ACHN (cell line): ENCODE measurements around the gene GPR78.
"Not testable (repeated sequence)": the region's sequence is repeated elsewhere in the genome, so short reads cannot be mapped to it uniquely, and the experiment has no call there.

Experiments
- DNase-seq: peaks from one replicate; pipeline ENCODE4 v3.0.0-alpha.2; 2015
- in situ Hi-C: cut with HindIII; loops from 2 replicates; pipeline ENCODE4 v1.10.0; 2017; ENCODE audit warnings: low sequenced_read_pairs, low pct_ligation_motif_present, low pct_unique_long_range_greater_than_20kb

Gene GPR78

DNA sequence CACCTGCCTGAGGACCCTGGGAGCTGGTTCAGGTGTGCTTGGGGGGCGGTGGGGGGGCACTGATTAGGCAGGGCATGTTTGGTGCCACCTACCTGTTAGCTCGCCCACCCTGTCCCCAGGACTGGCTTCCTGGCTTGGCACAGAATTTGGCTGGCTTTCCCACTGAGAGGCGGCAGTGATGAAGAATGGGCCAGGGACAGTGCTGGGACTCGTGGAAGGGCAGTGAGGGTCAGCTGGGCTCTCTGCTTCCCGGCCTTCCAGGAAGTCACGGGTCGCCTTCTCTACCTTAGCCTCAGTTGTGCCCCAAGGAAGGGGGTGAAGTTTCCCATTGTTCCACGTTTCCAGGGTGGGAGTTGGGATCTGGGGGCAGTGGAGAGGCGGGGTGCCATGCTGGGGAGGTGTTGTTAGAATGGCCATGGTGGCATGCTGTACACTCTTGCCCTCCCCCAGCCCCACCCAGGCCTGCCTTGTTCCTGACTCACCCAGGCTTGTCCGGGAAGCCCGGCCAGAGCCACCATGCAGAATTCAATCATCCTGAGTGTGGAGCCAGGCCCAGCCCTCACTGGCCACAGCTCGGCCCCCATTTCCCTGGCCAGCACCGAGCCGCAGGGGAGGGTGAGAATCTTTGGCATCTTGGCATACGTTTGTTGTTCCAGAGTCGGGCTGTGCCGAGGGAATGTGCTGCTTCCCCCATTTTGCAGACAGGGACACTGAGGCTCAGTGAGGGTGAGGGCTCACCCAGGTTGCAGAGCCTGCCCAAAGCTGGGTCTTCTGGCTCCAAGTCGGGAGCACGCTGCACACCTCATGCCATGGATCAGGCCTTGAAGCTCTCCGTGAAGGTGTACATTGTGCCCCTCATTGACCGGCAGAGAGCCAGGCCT lies 21.9 kb upstream of the GPR78 start:
- DNase-seq = no peak
- in situ Hi-C loops = no loop called here

DNA sequence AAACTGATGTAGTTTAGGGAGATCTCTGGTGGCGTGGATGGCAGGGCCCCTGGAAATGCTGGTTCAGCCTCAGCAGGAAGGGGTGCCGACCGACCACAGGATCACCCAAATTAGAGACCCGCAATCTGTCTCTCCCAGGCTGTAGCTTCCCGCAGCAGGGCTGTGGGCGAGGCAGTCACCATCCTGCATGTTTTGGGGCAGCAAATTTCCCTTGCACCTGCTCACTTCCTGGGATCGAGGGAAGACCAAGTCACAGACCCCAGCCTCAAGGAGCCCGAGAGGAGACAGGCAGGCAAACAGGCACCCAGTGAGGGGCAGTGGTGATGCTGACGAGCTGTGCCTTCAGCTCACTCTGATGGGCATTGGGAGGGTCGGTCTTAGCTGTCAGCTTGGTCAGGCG lies 21.2 kb upstream of the GPR78 start:
- no peak for DNase-seq
- in situ Hi-C loops = no loop called here

DNA sequence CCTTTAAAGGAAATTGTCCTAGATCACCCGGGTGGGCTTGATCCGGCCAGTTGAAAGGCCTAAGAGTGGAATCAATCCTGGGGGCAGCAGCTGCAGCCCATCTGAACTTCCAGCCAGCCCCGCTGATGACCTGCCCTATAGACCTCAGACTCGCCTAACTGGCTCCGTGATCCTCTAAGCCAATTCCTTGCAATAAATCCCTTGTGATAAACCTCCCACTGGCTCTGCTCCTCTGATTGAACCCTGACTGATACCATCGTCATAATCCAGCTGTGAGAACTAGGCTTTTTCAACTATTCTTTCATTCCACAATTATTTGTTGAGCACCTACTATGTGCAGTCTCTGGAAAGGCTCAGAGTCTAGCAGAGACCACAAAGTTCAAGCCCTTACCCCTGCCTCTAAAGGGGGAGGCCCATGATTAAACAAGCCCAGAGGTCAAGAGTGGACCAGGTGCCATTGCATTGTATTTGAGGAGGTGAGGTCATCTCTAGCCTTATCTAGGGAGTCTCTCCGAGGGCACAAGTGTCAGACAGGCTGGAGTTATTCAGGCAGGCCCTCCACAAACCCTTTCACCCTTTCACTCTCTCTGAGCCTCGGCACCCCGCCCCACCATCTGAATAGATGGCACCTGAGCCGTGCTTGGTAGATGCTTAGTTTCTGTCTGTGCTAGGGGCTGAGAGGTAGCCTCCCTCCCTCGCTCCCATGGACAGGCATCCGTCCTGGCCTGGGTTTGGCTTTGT lies 20.5 kb upstream of the GPR78 start:
- no peak for DNase-seq
- in situ Hi-C loops = no loop called here

DNA sequence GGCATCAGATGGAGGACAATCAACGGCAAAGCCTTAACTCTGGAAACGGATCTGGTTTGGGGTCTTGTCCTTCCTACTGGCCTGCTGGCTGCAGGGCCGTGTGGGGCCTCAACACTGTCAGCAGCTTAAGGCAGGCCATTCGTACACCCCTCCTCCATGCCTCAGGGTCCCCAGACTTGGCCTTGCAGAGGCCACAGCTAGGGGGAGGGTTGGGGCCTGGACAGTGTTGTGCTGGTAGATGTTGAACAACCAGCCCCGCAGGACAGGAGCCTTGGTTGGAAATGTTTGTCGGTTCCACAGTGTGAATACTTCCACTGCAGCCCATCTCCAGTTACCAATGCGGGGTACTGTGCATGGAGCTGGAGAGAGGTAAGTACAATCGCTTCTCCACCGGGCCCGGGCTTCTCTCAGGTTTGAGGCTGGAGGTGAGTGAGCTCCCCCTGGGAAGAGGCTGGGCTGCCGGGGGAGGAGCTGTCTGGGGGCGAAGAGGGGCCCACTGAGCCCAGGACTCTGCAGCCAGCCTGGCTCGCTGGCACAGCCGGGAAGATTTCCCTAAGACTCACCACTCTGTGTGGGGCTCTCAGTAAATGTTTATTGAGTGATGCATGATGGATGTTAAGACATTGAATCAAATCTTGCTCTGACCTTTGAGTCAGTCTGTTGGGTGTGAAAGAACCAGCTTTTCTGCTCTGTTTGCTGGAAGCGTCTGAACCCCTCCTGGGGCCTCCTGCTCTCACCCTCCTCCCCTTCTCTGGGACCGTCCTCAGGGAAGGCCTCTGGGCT lies 19.7 kb upstream of the GPR78 start:
- in situ Hi-C loops = no loop called here
- no peak for DNase-seq

DNA sequence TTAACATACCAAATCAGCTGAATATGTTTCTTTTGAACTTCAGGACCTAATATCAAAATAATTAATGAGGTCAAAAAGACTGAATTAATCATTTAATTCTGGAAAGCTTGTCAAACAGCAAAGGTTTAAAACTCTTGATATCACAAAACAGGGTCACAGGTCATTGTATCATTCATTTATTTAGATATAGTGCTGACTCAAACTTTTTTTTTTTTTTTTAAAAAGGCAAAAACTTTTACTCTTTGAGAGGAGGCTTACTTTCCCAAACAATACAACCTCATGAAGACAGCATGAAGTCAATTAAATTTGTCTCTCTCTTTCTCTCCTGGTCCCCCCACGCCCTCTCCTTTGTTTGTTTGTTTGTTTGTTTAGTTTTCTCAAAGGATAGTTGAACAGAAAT lies 15.6 kb upstream of the GPR78 start:
- in situ Hi-C loops = no loop called here
- no peak for DNase-seq

DNA sequence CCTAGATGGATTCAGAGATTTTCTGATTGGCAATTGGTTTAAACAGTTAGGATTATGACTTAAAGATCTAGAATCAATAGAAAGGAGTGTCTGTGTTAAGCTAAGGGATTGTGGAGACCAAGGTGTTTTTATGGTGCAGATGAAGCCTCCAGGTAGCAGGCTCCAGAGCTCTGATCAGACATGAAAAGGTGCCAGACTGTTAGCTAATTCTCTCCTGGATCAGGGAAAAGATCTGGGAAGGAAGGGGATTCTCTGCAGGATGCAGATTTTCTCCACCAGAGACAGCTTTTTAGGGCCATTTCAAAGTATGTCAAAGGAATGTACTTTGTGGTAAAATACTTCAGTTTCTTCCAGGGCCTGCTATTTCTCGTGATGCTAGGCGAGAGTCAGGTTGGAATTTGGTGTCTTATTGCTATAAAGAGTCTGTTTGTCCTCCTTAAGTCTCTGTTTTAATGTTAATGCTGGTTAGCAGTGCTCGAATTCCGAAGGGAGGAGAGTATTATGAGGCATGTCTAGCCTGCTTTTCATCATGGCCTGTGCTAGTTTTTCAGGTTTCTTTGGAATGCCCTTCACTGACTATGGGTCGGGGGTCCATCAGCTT lies 12.0 kb upstream of the GPR78 start:
- in situ Hi-C loops = no loop called here
- DNase-seq = no peak

DNA sequence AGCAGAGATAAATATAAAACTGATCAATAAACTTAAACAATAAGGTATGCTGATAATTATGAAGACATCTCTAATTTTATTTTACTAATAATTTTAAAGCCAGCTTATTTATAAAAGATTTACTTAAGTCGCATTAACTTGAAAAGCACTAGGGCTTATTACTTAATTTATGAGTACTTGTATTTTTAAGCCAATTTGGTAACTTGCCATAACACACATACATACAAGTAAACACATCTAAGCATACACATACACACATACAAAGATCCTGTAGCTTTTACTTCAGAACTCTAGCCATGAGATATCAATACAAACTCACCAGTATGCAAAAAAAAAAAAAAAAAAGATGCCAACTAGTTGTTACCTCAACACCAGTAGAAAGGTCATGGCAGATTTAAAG lies 10.0 kb upstream of the GPR78 start:
- DNase-seq = no peak

DNA sequence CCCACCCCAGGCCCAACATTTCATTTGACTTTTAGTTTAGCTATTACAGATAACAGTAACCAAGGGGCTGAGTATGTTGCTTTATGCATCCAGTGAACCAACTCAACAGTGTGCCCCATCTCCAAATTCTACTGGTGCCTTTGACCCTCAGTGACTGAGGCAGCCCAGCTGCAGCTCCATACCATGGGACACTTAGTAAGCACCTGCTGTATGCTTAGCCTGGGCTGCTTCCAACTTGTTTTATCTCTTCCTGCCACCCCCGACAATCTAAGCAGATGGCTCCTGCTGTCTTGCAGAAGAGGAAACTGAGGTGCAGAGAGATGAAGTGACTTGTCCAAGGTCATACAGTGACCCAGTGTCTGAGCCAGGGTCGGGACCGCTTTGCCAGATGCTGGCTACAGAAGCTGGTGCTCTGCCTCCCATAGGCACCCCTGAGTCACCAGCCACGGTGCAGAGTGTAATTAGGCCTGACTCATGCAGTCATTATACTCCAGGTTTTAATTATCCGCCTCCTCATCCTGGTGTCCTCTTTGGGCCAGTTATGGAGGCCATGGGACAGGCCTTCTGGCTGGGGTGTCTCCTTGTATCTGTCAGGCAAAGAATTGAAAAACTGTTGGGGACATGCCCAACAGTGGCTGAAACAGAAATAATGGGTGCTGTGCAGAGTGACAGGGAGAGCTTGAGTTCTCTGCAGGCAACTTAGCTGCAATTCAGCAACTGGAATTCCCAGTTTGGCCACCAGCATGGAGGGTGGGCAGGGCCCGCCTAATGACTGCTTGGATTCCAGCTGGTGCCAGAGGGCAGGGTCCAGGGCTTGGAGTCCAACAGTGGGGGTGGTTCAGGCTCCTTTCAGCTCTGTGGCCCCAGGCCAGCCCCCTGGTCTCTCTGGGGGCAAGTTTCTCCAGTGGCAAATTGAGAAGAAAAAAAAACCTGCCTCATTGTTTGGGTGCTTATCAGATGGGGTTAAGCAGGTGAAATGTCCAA lies 8.2 kb upstream of the GPR78 start:
- DNase-seq = no peak
- in situ Hi-C loops = no loop called here

More for the DNA sequence above, 10.0 kb upstream of the GPR78 start:
- in situ Hi-C loops = no loop called here

DNA sequence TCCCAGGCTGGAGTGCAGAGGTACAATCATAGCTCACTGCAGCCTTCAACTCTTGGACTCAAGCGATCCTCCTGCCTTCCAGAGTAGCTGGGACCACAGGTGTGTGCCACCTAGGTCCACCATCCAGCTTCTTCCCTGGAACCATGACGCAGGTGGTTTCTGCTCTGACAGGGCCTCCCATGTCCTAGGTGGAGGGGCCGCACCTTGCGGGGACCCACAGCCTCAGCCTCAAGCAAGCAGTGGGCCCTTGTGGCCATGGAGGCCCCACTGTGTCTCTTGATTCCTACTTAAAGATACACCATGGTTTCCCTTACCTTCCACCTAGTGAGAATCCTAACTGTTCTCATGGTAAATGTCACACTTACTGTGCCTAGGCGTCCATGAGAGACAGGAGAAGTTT lies 6.9 kb upstream of the GPR78 start:
- no peak for DNase-seq
- in situ Hi-C loops = no loop called here

DNA sequence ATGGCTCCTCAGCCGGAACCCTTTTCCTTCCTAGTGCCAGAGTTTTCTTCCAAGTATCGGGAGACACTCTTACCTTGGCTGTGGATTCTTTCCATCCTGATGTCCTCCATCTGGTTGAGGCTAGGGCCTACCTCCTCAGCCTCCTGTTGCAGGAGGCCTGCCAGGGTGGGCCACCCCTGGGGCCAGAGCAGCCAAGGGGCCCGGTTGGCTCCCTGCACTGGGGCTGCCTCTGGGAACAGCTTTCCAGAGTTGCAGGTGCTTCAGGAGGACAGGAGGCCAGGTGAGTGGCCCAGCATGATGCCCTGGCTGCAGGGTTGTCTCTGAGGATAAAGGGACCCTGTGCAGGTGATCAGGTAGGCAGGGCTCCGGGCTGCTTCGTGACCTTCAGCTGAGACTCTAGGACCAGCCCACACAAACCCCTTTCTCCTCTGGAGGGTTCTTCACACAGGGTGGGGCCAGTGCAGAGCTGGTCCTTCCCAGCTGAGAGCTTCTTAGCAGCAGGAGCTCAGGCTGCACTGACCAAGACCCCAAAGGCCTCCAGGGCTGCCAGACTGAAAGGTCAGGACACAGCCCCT lies 5.3 kb upstream of the GPR78 start:
- no peak for DNase-seq
- in situ Hi-C loops = no loop called here

DNA sequence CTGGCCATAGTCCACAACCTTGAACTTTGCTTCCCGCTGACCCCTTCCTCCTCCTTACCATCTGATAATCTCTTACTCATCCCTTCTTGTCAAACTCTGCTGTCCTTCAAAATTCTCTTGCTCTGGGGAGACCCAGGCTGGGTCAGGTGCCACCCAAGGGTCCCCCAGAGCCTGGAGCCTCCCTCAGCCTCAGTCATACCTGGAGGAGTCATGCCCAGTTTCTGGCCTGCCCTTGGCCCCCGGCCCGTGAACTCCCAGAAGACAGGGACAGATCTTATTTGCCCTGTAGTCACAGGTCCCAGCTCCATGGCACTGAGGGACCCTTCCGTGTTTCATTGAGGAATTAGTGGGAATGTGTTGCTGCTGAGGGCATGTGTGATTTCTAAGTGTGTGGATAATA lies 4.7 kb upstream of the GPR78 start:
- DNase-seq = no peak
- in situ Hi-C loops = no loop called here

DNA sequence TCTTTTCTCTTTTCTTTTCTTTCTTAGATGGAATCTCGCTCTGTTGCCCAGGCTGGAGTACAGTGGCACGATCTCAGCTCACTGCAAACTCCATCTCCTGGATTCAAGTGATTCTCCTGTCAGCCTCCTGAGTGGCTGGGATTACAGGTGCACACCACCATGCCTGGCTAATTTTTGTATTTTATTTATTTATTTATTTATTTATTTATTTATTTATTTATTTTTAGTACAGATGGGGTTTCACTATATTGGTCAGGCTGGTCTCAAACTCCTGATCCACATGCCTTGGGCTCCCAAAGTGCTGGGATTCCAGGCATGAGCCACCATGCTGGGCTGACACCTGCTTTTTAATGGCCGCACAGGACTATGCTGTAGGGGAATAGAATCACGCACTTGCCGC lies 3.6 kb upstream of the GPR78 start:
- in situ Hi-C loops, DNase-seq: not testable (repeated sequence)

DNA sequence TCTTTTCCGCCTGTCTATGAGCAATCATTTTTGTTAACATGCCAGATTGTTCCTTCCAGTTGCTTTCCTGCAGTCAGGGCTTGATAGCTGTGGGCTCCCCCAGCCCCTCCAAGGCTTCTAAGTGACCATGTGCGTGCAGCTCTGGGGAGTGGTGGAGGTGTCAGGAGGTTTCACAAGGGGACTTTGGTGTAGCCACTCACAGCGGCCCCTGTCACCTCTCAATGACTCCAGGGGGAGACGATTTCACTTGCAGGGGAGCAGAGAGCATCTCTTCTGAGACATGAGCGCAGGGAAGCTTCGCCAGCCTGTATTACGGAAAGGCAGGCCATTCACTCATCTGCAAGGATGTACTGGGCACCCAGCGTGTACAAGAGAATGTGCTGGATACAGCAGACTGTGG lies 3.1 kb upstream of the GPR78 start:
- in situ Hi-C loops = no loop called here
- no peak for DNase-seq

DNA sequence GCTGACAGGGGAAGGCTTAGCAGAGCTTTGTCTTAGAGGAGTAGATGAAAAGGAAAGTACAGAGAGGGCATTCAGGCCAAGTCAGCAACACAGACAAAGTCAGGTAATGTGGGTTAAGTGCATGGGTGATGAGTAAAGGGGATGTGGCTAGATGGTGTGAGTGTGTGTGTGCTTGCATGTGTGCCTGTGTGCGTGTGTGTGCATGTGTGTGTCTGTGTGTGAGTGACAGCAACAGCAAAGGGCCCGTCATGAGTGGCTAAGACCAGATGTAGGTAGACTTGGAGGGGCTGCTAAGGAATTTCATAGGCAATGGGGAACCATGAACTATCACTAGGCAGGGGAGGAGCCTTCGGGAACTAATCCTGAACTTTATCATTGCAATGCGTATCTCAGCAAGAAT lies 2.2 kb upstream of the GPR78 start:
- in situ Hi-C loops = no loop called here
- DNase-seq = no peak

DNA sequence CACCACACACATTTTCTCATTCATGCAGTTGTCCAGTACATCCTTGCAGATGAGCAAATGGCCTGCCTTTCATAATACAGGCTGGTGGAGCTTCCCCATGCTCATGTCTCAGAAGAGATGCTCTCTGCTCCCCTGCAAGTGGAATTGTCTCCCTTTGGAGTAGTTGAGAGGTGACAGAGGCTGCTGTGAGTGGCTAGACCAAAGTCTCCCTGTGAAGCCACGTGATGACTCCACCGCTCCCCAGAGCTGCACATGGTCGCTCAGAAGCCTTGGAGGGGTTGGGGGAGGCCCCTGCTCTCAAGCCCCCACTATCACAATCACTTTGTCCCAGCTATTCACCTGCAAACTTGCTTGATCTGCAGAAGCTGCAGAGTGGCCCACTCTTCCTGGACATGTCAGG lies 1.5 kb upstream of the GPR78 start:
- DNase-seq = no peak
- in situ Hi-C loops = no loop called here

DNA sequence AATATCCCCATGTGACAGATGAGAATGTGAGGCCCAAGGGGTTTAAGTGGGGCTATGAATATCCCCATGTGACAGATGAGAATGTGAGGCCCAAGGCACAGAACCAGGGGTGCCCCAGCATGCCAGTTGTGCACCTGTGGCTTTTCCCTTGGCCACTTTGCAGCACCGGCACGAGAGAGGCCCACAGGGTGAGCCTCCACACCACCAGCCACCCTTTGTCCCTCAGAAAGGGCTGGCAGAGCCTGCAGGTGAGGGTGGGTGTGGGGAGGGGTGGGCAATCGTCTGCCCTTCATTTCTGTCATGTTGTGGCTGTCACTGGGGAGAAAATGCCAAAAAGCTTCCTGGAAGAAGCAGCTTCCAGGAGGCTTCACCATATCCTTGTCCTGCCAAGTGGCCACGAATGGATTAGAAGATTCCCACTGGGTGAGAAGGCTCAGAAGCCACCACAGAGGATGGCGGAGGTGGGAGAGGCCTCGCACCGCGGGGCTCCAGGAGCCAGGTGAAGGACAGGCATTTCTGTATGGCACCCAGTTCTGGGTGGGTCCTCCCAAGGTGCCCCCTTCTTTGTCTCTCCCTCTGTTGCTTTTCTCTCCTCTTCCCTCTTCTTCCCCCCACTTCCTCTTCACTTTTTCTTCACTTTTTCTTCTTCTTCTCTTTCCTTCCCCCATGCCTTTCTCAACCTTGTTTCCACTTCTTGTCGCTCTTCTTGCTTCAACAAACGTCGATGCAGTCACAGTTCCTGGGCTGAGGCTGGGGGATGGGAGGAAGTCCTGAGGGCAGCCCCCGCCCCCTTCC lies 469 bp upstream of the GPR78 start:
- no peak for DNase-seq
- in situ Hi-C loops = no loop called here
